GM11168 (cell line): Measurements from ENCODE around the gene EMB.
"Not testable (repeated sequence)": the region's sequence is repeated elsewhere in the genome, so short reads cannot be mapped to it uniquely, and the experiment has no call there.

Experiments
- in situ Hi-C: fragments of 300-500 bp; cut with MboI; formaldehyde crosslinking; loops from one replicate; pipeline ENCODE4 v1.12.0; 2022; ENCODE audit warnings: low sequenced_read_pairs; ENCODE audit not compliant: unreplicated experiment

EMB gene

GRCh38 chr5:50423100-50423799 lies 17.8 kb downstream of the EMB start:
- in situ Hi-C loops = not testable (repeated sequence)

GRCh38 chr5:50421184-50421950 lies 19.7 kb downstream of the EMB start:
- in situ Hi-C loops = not testable (repeated sequence)

GRCh38 chr5:50420343-50420935 lies 20.6 kb downstream of the EMB start:
- in situ Hi-C loops = no loop called here

GRCh38 chr5:50419656-50420055 lies 21.4 kb downstream of the EMB start:
- in situ Hi-C loops = not testable (repeated sequence)

GRCh38 chr5:50416637-50417036 lies 24.5 kb downstream of the EMB start:
- in situ Hi-C loops = not testable (repeated sequence)

- in situ Hi-C loops = no loop called here
Observed at GRCh38 chr5:50415912-50416311, 25.2 kb downstream of the EMB start.

GRCh38 chr5:50410932-50411331 lies 30.2 kb downstream of the EMB start:
- in situ Hi-C loops = not testable (repeated sequence)

- in situ Hi-C loops = no loop called here
Observed at GRCh38 chr5:50406877-50407276, 34.2 kb downstream of the EMB start.

- in situ Hi-C loops = no loop called here
Observed at GRCh38 chr5:50401336-50401735, 39.8 kb downstream of the EMB start.

- in situ Hi-C loops = not testable (repeated sequence)
Observed at GRCh38 chr5:50393925-50394609, 47.0 kb downstream of the EMB start.

GRCh38 chr5:50392289-50392688 lies 48.8 kb downstream of the EMB start:
- in situ Hi-C loops = not testable (repeated sequence)

GRCh38 chr5:50384381-50384780 lies 56.7 kb downstream of the EMB start:
- in situ Hi-C loops = not testable (repeated sequence)

- in situ Hi-C loops = not testable (repeated sequence)
Observed at GRCh38 chr5:50376696-50377095, 64.4 kb downstream of the EMB start.

- in situ Hi-C loops = not testable (repeated sequence)
Observed at GRCh38 chr5:50369287-50370033, 71.6 kb downstream of the EMB start.

GRCh38 chr5:50365426-50366251 lies 75.4 kb downstream of the EMB start:
- in situ Hi-C loops = no loop called here

- in situ Hi-C loops = not testable (repeated sequence)
Observed at GRCh38 chr5:50364535-50365309, 76.4 kb downstream of the EMB start.

- in situ Hi-C loops = no loop called here
Observed at GRCh38 chr5:50359187-50359586, 81.9 kb downstream of the EMB start.

- in situ Hi-C loops = no loop called here
Observed at GRCh38 chr5:50352382-50352781, 88.7 kb downstream of the EMB start.
